Measurements from ENCODE around the gene CHPF. TPM values are rescaled to one million over a fixed set of nuclear protein-coding genes. Genes with fewer than 3 reads are reported as not detected.
A peak's percentile ranks its signal among the peaks of the same experiment; 100 is the strongest.

Gene CHPF
- total RNA-seq, 1 donor from 2014 or later, result 23.2 TPM

DNA sequence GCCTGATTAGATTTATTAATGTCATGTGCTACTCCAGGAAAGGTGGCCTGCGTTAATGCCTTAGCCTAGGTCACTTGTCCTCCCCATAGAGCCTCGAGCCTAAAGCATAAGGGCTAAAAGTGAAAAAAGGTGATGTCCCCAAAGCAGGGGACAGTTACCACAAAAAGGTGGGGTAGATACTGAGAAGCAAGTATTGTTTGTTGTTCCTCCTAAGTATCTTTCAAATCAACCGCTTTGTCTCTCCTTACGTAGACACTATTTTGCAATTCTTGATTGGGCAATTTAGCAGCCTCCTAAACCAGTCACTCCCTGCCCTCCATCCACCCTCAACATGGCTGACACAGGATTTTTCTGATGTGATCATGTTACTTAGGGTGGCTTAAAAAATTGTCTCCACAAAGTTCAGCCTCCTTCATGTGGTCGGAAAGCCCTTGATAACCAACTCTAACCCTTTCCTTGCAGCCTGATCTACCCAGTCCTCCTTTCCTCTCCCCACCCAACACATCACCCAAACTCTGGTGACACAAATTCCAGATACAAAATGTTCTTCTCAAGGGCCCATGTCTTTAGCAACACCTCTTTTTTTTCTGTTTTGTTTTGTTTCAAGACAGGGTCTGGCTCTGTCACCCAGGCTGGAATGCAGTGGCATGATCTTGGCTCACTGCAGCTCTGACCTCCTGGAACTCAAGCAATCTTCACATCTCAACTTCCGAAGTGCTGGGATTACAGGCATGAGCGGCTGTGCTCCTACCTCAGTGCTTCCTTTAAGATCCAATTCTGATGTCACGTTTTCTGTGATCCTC, 35.4 kb upstream of the CHPF start:
- peak; percentile 67 to 70 for ATAC-seq
- DNase-seq, result no peak
- intact Hi-C loops (cut with DNase I), result no loop called here
- H3K4me1 ChIP-seq, result no peaks in the 10 kb centered on the region
- H3K9me3 ChIP-seq, result no peaks in the 10 kb centered on the region
- peak overlapping the region; percentile 19 for H3K27ac ChIP-seq
- no peak overlapping the region for H3K4me3 ChIP-seq
- no peaks in the 10 kb centered on the region for H3K36me3 ChIP-seq
- H3K27me3 ChIP-seq (ENCODE audit: low read depth), result peaks cover 5% of the 10 kb centered on the region
- TF ChIP-seq, protein P1, sequence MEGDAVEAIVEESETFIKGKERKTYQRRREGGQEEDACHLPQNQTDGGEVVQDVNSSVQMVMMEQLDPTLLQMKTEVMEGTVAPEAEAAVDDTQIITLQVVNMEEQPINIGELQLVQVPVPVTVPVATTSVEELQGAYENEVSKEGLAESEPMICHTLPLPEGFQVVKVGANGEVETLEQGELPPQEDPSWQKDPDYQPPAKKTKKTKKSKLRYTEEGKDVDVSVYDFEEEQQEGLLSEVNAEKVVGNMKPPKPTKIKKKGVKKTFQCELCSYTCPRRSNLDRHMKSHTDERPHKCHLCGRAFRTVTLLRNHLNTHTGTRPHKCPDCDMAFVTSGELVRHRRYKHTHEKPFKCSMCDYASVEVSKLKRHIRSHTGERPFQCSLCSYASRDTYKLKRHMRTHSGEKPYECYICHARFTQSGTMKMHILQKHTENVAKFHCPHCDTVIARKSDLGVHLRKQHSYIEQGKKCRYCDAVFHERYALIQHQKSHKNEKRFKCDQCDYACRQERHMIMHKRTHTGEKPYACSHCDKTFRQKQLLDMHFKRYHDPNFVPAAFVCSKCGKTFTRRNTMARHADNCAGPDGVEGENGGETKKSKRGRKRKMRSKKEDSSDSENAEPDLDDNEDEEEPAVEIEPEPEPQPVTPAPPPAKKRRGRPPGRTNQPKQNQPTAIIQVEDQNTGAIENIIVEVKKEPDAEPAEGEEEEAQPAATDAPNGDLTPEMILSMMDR (IDR thresholded peaks at IDR 0.05), result no peak

DNA sequence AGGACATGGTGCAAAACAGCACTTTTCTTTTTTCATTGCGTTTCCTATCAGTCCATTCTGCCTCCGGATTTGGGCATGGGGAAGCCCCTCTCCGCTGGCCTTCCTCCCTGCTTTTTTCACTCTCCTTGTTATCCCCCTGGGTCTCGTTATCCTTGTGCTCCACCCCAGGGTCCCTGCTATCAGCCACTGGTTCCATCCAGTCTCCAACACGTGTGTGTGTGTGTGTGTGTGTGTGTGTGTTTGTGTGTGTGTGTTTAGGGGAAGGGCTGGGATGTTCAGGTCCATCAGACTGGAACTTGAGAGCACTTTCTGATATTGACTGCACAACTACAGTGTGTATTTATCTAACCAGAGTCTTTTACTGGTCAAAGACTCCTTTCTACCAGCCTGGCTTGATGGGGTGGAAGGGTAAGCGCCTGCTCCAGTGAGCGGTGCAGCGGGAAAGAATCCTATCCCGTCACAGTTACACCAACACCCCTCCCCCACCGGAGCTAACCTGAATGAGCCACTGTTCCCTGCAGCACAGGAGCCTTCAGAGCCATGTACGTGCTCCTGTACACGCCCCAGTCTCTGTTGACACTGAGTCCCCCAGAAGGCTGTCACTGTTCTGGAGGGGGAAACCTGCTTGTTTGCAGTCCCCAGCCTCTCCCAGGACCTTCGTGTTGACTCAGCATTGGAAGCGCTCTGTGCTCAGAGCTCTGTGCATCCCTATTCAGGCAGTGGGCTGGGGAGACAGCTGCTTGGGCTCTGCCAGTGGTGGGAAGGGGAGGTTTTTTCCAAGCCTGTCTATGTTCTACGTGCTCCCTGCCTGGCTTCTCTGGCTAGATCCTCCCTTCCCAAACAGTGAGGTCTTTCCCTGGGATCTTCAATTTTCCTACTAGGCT, 33.1 kb upstream of the CHPF start:
- Histone ChIP-seq H3K36me3 (no peaks in the 10 kb centered on the region), H3K9me3 (no peaks in the 10 kb centered on the region), H3K27ac (no peak overlapping the region), H3K4me3 (no peak overlapping the region), H3K27me3 (ENCODE audit: low read depth) (peaks cover 11% of the 10 kb centered on the region), H3K4me1 (no peaks in the 10 kb centered on the region)
- ATAC-seq, result no peak
- TF ChIP-seq, protein P1 (IDR thresholded peaks at IDR 0.05), result no peak
- DNase-seq, result no peak
- intact Hi-C loops (cut with DNase I), result no loop called here

DNA sequence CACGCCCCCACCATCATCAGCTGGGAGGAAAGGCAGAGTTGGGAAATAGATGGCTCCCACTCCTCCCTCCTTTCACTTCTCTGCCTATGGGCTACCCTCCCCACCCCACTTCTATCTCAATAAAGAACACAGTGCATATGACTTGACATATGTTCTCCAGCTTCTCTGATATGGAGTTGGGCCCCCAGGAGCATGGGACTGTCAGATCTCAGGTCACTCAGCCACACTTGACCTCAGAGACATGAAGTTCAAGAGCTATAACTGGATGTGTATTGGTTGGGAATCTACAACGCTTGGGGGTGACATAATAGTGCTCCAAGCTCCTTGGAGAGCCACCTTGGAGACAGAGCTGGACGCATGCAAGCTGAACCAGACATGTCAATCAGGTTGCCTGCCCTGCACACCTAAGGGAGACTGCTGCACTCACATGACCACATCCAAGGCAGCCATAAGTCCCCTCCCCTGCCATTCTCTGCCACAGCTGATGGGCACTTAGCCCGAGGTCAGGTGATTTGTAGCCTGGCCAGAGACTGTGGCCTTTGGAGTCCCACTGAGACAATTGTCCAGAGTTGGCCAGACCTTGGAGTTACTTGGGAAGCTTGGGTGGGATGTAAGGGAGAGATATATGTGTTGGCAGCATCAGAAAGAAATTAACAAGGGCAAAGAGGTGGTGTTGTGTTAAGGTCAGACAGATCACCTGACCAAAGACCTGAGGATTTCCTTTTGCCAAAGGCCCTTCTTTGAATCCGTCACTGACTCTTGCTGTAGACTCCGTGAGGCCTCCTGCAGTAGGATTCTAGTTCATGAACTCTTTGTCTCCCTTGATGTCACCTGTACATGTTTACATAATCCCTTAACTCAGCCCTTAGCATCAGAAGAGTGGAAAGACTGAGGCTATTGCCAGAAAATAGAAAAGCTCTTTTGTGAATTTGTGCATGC, 32.2 kb upstream of the CHPF start:
- Histone ChIP-seq H3K4me3 (no peak overlapping the region), H3K27ac (no peak overlapping the region), H3K36me3 (no peaks in the 10 kb centered on the region), H3K9me3 (no peaks in the 10 kb centered on the region), H3K27me3 (ENCODE audit: low read depth) (peaks cover 11% of the 10 kb centered on the region), H3K4me1 (no peaks in the 10 kb centered on the region)
- no peak for DNase-seq
- TF ChIP-seq, protein P1 (IDR thresholded peaks at IDR 0.05), result no peak
- ATAC-seq, result no peak
- intact Hi-C loops (cut with DNase I), result no loop called here

DNA sequence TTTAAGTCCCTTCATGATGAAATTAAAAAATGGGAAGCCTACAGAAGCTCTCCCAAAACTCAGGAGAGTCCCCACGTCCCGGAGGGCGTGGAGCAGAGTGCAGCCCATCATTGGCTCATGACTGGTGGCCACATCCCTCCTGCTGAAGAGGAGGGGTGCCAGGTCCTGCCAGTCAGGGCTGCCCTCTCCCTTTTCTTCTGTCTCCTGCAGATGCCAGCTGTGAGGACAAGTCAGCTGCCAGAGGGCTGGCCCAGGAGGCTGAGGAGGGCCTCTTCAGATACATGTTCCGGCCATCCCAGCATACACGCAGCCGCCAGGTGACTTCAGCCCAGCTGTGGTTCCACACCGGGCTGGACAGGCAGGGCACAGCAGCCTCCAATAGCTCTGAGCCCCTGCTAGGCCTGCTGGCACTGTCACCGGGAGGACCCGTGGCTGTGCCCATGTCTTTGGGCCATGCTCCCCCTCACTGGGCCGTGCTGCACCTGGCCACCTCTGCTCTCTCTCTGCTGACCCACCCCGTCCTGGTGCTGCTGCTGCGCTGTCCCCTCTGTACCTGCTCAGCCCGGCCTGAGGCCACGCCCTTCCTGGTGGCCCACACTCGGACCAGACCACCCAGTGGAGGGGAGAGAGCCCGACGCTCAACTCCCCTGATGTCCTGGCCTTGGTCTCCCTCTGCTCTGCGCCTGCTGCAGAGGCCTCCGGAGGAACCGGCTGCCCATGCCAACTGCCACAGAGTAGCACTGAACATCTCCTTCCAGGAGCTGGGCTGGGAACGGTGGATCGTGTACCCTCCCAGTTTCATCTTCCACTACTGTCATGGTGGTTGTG, 31.1 kb upstream of the CHPF start:
- H3K27me3 ChIP-seq (ENCODE audit: low read depth), result peaks cover 19% of the 10 kb centered on the region
- no peaks in the 10 kb centered on the region for H3K36me3 ChIP-seq
- peaks cover 7% of the 10 kb centered on the region for H3K4me1 ChIP-seq
- intact Hi-C loops (cut with DNase I), result no loop called here
- ATAC-seq, result no peak
- H3K9me3 ChIP-seq, result no peaks in the 10 kb centered on the region
- TF ChIP-seq, protein P1 (IDR thresholded peaks at IDR 0.05), result no peak
- no peak overlapping the region for H3K4me3 ChIP-seq
- no peak overlapping the region for H3K27ac ChIP-seq
- no peak for DNase-seq

All from lower lobe of right lung (tissue), 2 donors.